A204.1 (cell line): ENCODE data around the gene NR0B2.
A peak's percentile ranks its signal among the peaks of the same experiment; 100 is the strongest.
"Not testable (repeated sequence)": the region's sequence is repeated elsewhere in the genome, so short reads cannot be mapped to it uniquely, and the experiment has no call there.

Experiments used
- FAIRE-seq: peaks from 2 replicates; lab custom pipeline; 2012; peaks lifted over from hg19 to GRCh38; lab: Jason Lieb, UNC

The NR0B2 gene

DNA sequence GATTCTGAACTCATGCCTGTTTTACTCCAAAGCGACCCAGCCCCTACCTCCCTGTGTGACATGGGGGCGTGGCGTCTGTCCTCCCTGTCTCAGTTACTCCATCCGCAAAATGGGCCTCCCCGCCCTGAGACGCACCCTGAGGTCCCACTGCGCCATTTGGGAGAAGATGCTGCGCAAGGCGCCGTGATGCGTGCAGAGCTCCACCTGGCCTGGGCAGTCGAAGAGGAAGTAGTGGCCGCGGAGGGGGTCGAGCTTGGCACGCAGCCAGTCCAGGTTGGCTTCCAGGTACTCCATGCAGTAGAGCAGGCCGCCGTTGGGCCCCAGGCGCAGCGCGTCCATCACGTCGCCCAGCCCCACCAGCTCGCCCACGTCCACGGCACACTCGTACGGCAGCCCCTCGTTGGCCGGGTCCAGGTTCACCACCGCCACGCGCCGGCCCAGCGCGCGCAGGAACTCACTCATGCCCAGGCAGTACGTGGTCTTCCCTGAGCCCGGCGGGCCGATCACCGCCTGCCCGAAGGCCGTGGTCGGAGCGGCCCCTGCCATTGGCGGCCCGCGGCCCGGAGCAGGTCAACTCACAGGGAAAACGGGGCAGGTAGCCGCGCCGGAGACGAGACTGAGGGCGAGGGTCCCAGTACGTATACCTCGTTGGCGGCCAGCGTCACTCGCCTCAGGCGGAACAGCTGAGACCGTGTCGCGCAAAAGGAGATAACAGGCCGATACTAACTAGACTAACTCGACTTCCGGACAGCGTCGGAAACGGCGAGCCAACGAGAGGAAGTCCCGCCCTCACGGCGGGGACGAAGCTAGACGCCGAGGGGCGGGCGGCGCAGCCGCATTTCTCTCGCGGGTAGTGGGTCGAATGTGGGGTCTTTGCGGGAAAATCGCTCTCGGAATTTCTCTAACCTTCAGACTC is 24.0 kb downstream of the NR0B2 start, which contains the start of gene GPN2:
Gene GPN2 (minus strand): TSS at position 733 of the 916 bp plus-strand sequence. CDS start 187 bp downstream, at position 546.
- FAIRE-seq: peak; percentile 58

- no peak for FAIRE-seq
Measured at GRCh38 chr1:26888231-26888630, 25.5 kb downstream of the NR0B2 start.

- peak; percentile 23 for FAIRE-seq
Measured at GRCh38 chr1:26887125-26887524, 26.6 kb downstream of the NR0B2 start.

DNA sequence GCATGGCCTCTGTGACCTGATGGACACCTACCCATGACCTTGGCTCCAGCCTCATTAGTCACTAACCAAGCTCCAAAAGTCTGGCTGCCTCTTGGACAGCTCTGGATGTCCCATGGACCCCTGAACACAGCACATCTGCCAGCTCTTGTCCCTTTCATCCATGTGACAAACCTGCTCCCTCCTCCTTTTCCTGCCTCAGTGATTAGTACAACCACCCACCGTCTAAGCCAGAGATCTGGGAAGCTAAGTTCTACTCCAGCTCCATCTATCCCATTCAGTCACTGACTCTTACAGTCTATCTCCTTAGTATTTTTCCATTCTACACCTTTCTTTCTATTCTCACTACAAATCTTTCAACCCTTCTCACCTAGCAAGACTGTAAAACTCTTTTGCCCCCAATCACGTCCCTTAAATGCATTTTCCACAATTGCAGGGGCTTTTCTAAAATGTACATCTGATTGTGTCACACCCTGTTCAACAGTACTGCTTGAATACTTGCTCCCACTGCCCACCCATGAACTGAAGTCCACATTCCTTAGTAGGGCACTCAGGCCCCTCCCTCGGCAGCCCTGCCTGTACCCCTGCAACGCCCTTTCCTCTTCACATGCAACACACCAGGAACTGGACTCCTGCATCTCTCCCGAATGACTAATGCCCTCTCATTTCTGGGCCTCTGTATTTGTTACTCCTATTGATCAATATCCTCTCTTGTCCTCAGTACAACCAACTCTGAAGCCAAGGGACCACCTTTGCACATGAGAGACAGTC is 30.9 kb downstream of the NR0B2 start:
- no peak for FAIRE-seq

DNA sequence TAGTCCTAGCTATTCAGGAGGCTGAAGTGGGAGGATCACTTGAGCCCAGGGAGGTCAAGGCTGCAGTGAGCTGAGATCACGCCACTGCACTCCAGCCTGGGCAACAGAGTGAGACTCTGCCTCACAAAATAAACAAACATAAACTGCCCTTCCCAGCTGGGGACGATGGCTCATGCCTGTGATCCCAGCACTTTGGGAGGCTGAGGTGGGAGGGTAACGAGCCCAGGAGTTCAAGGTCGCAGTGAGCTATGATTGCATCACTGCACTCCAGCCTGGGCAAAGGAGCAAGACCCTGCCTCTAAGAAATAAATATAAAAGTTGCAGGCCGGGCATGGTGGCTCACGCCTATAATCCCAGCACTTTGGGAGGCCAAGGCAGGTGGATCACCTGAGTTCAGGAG is 32.2 kb downstream of the NR0B2 start:
- FAIRE-seq: not testable (repeated sequence)

- no peak for FAIRE-seq
Measured at GRCh38 chr1:26879793-26880192, 34.0 kb downstream of the NR0B2 start.

DNA sequence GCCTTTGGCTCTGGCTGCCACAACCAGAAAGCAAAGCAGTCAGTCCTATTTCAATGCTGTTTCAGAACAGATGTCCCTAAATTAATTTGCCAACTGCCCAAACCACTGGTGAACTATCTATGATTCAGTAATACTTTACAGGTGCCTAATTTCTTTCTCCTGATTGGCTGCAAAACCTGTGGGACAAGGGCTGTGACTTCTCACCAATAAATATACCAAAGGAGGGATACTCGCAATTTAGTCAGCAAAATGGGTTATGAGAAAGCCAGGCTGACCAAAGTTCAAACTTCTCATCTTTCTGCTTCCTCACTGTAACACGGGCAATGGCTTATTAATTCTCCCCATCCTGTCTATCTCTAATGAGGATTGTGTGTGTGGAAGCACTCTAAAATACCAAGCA is 36.4 kb downstream of the NR0B2 start:
- no peak for FAIRE-seq

DNA sequence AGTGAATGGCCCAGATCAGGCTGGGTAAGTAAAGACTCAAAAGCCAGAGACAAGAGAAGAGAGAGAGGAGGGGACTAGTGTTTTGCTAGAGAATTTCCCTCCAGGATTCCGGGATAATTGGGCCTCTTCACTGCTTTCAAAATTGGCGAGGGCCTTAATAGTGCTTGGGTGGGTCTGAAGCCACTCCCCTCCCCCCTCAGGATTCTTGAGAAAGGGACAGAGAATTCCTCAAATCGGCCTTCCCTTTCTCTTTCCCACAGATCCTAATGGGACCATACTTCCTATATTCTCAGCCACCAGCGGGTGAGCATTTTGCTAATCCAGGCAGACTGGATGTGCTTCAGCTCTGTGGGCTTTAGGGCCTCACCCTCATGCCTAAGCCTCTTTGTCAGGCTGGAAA is 38.9 kb downstream of the NR0B2 start:
- FAIRE-seq: no peak

DNA sequence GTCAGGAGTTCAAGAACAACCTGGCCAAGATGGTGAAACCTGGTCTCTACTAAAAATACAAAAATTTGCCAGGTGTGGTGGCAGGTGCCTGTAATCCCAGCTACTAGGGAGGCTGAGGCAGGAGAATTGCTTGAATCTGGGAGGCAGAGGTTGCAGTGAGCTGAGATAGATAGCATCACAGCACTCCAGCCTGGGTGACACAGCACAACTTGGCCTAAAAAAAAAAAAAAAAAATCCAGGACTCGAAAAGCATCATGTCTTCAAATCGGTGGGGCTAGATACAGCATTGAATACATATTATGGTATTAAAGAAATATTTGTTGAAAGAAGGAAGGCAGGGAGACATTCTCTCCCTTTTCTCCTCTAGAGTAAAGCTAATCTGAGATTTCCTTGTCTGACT is 40.7 kb downstream of the NR0B2 start:
- not testable (repeated sequence) for FAIRE-seq

DNA sequence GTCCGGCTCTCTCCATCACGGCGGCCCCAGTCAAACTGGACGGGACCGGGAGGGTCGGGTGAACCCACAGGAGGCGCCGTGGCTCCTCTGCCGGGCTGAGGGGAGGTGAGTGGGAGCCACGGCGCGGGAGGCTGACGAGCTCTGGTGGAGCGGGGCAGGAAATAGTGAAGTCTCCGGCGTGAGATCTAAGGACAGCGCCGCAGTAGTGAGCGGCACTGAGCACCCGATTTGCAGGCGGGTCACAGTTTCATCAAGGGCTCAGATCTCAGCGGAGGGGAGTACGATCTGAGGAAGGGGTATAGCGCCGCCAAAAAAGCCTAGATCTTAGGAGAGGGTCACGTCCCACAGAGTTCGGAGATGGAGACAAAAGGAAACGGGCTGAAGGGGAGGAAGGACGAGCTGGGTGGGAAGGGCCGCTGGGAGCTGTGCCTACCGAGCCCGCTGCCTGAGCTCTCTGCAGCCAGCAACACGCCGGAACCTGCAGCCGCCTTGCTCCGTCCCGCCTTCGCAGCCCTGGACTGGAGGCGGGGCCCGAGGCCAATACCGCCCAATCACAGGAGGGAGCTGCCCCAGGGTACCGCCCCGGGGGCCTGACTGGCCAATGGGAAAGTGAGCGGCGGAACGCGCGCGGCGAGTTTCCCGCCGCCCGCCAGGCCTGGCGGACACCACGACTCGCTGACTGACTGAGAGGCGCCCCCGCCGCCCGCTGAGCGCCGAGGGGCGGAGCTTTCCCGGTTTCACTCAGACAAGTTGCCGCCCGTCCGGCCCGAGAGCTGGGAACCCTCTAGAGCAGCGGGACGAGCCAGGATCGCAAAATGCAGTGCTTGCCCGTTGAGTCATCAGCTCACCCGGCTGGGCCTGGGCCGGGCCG is 48.9 kb downstream of the NR0B2 start:
- FAIRE-seq: peak; percentile 94

DNA sequence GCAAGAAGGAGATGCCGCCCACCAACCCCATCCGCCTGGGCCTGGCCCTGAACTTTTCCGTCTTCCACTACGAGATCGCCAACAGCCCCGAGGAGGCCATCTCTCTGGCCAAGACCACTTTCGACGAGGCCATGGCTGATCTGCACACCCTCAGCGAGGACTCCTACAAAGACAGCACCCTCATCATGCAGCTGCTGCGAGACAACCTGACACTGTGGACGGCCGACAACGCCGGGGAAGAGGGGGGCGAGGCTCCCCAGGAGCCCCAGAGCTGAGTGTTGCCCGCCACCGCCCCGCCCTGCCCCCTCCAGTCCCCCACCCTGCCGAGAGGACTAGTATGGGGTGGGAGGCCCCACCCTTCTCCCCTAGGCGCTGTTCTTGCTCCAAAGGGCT is 50.1 kb downstream of the NR0B2 start:
- FAIRE-seq: no peak

DNA sequence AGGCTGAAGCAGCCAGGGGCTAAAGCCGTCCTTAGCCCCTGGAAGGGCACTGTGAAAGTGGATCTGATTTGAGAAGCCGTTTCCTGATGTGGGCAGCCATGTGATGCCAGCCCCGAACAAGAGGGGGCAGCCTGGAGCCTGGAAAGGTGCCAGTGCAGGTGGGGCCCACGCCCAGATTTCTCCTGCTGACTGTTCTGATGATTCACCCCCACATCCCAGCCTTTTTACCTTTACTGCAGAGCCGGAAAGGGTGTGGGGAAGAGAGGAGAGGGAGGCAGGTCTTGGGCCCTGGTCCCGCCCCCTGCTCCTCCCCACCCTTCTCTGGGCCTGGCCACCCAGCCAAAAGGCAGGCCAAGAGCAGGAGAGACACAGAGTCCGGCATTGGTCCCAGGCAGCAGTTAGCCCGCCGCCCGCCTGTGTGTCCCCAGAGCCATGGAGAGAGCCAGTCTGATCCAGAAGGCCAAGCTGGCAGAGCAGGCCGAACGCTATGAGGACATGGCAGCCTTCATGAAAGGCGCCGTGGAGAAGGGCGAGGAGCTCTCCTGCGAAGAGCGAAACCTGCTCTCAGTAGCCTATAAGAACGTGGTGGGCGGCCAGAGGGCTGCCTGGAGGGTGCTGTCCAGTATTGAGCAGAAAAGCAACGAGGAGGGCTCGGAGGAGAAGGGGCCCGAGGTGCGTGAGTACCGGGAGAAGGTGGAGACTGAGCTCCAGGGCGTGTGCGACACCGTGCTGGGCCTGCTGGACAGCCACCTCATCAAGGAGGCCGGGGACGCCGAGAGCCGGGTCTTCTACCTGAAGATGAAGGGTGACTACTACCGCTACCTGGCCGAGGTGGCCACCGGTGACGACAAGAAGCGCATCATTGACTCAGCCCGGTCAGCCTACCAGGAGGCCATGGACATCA is 50.7 kb downstream of the NR0B2 start, which contains the start of gene SFN:
Gene SFN (plus strand): TSS at position 369 of the 904 bp plus-strand sequence. CDS start 64 bp downstream, at position 433.
- FAIRE-seq: peak; percentile 83

GRCh38 chr1:26861889-26862378 is 51.8 kb downstream of the NR0B2 start:
- FAIRE-seq: no peak
